Liver (tissue), 9 donors: ENCODE measurements around the gene FGD4. TPM values are rescaled to one million over a fixed set of nuclear protein-coding genes. Genes with fewer than 3 reads are reported as not detected.

Source experiments
- DNase-seq: peaks from one replicate; pipeline ENCODE4 v3.0.0-alpha.2; 2017; ENCODE audit warnings: low spot score
- H3K27ac ChIP-seq, 2 donors: one replicate each; pipeline ENCODE4 v1.7.0; 2013; ENCODE audit warnings: inconsistent platforms in 2 of 2, low read length in 2 of 2, control low read depth in 1 of 2, low read depth in 1 of 2, mild to moderate bottlenecking in 1 of 2
- H3K27me3 ChIP-seq, 4 donors: one replicate each; pipeline versions ENCODE4 v1.6.1 to v1.7.0; 2013; ENCODE audit warnings: low read length in 3 of 4, inconsistent platforms in 1 of 4, mild to moderate bottlenecking in 1 of 4, moderate library complexity in 1 of 4; ENCODE audit not compliant: control insufficient read depth in 4 of 4, insufficient read depth in 4 of 4
- H3K36me3 ChIP-seq, 4 donors: one replicate each; pipeline versions ENCODE4 v1.6.1 to v1.7.0; 2013; ENCODE audit warnings: low read length in 3 of 4, mild to moderate bottlenecking in 3 of 4, low read depth in 1 of 4, moderate library complexity in 1 of 4; ENCODE audit not compliant: control insufficient read depth in 4 of 4, insufficient read depth in 3 of 4
- H3K4me1 ChIP-seq, 4 donors: one replicate each; pipeline versions ENCODE4 v1.6.1 to v1.7.0; 2013; ENCODE audit warnings: low read length in 3 of 4, mild to moderate bottlenecking in 3 of 4, moderate library complexity in 1 of 4; ENCODE audit not compliant: control insufficient read depth in 4 of 4, insufficient read depth in 4 of 4
- H3K4me3 ChIP-seq, 3 donors: one replicate each; pipeline versions ENCODE4 v1.6.1 to v1.7.0; 2013; ENCODE audit warnings: low read length in 3 of 3, control low read depth in 1 of 3, low read depth in 1 of 3, mild to moderate bottlenecking in 1 of 3
- H3K9ac ChIP-seq, 2 donors: one replicate each; pipeline ENCODE4 v1.7.0; 2013; ENCODE audit warnings: low read length in 2 of 2, mild to moderate bottlenecking in 2 of 2, moderate library complexity in 2 of 2, control low read depth in 1 of 2, low read depth in 1 of 2
- H3K9me3 ChIP-seq, 4 donors: one replicate each; pipeline versions ENCODE4 v1.6.1 to v1.7.0; 2013; ENCODE audit warnings: low read length in 3 of 4; ENCODE audit not compliant: control insufficient read depth in 4 of 4
- ATF3 ChIP-seq: IDR thresholded peaks from 2 replicates; pipeline ENCODE4 v1.6.1; 2016; ENCODE audit warnings: antibody characterized with exemption
- EGR1 ChIP-seq, 2 donors: IDR thresholded peaks; 2 replicates each; pipeline ENCODE4 v1.6.1; 2016 to 2018; ENCODE audit warnings: antibody characterized with exemption in 2 of 2, low read depth in 2 of 2
- FOXA1 ChIP-seq: IDR thresholded peaks from 2 replicates; pipeline ENCODE4 v1.6.1; 2016; ENCODE audit warnings: antibody characterized with exemption
- FOXA2 ChIP-seq: IDR thresholded peaks from 2 replicates; pipeline ENCODE4 v1.6.1; 2016; ENCODE audit warnings: antibody characterized with exemption
- GABPA ChIP-seq, 2 donors: IDR thresholded peaks in 1 of 2; conservative IDR thresholded peaks in 1 of 2; 2 replicates each; pipeline ENCODE4 v1.6.1; 2016; ENCODE audit warnings: antibody characterized with exemption in 2 of 2, mild to moderate bottlenecking in 1 of 2, moderate library complexity in 1 of 2
- HNF4A ChIP-seq, 2 donors: conservative IDR thresholded peaks; 2 replicates each; pipeline ENCODE4 v1.6.1; 2016; ENCODE audit warnings: antibody characterized with exemption in 2 of 2, mild to moderate bottlenecking in 2 of 2
- MAX ChIP-seq: IDR thresholded peaks from 2 replicates; pipeline ENCODE4 v1.6.1; 2016; ENCODE audit warnings: antibody characterized with exemption
- NR2F2 ChIP-seq: IDR thresholded peaks from 2 replicates; pipeline ENCODE4 v1.6.1; 2016; ENCODE audit warnings: antibody characterized with exemption
- RAD21 ChIP-seq, 2 donors: IDR thresholded peaks; 2 replicates each; pipeline ENCODE4 v1.6.1; 2016; ENCODE audit warnings: antibody characterized with exemption in 2 of 2, mild to moderate bottlenecking in 2 of 2
- SP1 ChIP-seq: IDR thresholded peaks from 2 replicates; pipeline ENCODE4 v1.6.1; 2018; ENCODE audit warnings: antibody characterized with exemption, mild to moderate bottlenecking
- TAF1 ChIP-seq: conservative IDR thresholded peaks from 2 replicates; pipeline ENCODE4 v1.6.1; 2016; ENCODE audit warnings: antibody characterized with exemption, mild to moderate bottlenecking
- YY1 ChIP-seq: IDR thresholded peaks from 2 replicates; pipeline ENCODE4 v1.6.1; 2016; ENCODE audit warnings: antibody characterized with exemption, mild to moderate bottlenecking
- WGBS: extraction: QIAGEN DNeasy Blood & Tissue Kit; methylation state at CpG from one replicate; pipeline ENCODE4 v1.1.7; 2013; 5-methylcytosine and 5-hydroxymethylcytosine counted together
- polyA plus RNA-seq, 2 donors: library from polyadenylated mRNA; stranded (reverse) in 1 of 2; unstranded in 1 of 2; fragments of 200-250 nt in 1 of 2; fragments of >200 nt in 1 of 2; fragmentation: Nextera tagmentation in 1 of 2; extraction: Ambion mirVana in 1 of 2; gene quantifications; one replicate each; pipeline versions ENCODE4 v1.2.1 to v1.2.3, GENCODE V29; 2013 to 2015
- total RNA-seq, 2 donors: library from RNA; depleted of rRNA; stranded (reverse); fragments of >200 nt; gene quantifications; one replicate each; pipeline ENCODE4 v1.2.3, GENCODE V29; 2014
- TF ChIP-seq, protein P1 (sequence below): IDR thresholded peaks from 2 replicates; pipeline ENCODE4 v1.6.1; 2016; ENCODE audit warnings: antibody characterized with exemption
- donor health status: healthy.
- donor health status: healthy.
- donor health status: healthy.
- donor health status: healthy.
- donor health status: healthy.

The FGD4 gene
- total and polyA plus RNA-seq, 4 donors, result 3.8 to 26.4 (median 9.0) TPM

DNA sequence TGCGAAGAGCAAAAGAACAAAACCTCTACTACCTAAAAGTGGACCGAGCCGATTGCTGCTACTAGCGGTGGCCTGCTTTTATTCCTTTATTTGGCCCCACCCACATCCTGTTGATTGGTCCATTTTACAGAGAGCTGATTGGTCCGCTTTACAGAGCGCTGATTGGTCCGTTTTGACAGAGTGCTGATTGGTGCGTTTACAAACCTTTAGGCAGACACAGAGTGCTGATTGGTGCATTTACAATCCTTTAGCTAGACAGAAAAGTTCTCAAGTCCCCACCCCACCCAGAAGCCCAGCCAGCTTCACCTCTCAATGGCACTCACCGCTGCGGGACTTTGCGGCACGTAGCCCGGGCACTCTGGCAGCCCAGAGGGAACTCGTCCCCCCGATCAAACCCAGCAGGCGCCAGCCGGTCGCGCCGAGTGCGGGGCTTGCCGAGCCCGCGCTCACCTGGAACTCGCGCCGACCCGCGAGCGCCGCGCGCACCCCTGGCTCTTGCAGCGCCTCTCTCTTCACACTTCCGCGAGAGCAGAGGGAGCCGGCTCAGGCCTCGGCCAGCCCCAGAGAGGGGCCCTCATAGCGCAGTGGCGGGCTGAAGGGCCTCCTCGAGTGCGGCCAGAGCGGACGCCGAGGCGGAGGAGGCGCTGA, 8.7 kb upstream of the FGD4 start:
- whole genome bisulfite sequencing, result 34% methylated on average over 47 of the region's 47 CpGs
- Histone ChIP-seq H3K4me1 (no peaks in the 10 kb centered on the region), H3K36me3 (no peaks in the 10 kb centered on the region), H3K27me3 (no peaks in the 10 kb centered on the region), H3K9ac (no peak overlapping the region), H3K27ac (no peak overlapping the region), H3K4me3 (peak overlapping the region in 2 of 3 donors; percentile 46 to 53), H3K9me3 (peaks cover 0 to 6% (median 0%) of the 10 kb centered on the region in 4 donors)
- TF ChIP-seq SP1, result peak; percentile 29
- no peak for TF ChIP-seq ATF3
- no peak for TF ChIP-seq RAD21 (IDR thresholded peaks at IDR 0.05)
- peak; percentile 42 for DNase-seq

- TF ChIP-seq MAX, result no peak
- TF ChIP-seq FOXA2, result no peak
- TF ChIP-seq EGR1 (IDR thresholded peaks at IDR 0.05; ENCODE audit: low read depth in 2 of 2), result no peak
- TF ChIP-seq HNF4A (conservative IDR thresholded peaks at IDR 0.05), result no peak
- no peak for TF ChIP-seq GABPA (IDR thresholded peaks at IDR 0.05 in 1 of 2, conservative IDR thresholded peaks at IDR 0.05 in 1 of 2)
- TF ChIP-seq, protein P1, sequence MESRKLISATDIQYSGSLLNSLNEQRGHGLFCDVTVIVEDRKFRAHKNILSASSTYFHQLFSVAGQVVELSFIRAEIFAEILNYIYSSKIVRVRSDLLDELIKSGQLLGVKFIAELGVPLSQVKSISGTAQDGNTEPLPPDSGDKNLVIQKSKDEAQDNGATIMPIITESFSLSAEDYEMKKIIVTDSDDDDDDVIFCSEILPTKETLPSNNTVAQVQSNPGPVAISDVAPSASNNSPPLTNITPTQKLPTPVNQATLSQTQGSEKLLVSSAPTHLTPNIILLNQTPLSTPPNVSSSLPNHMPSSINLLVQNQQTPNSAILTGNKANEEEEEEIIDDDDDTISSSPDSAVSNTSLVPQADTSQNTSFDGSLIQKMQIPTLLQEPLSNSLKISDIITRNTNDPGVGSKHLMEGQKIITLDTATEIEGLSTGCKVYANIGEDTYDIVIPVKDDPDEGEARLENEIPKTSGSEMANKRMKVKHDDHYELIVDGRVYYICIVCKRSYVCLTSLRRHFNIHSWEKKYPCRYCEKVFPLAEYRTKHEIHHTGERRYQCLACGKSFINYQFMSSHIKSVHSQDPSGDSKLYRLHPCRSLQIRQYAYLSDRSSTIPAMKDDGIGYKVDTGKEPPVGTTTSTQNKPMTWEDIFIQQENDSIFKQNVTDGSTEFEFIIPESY, result no peak
- TF ChIP-seq TAF1, result no peak
- H3K4me1 ChIP-seq, result peaks cover 0 to 12% (median 5%) of the 10 kb centered on the region in 4 donors
- DNase-seq, result no peak
- H3K27me3 ChIP-seq, result no peaks in the 10 kb centered on the region
- H3K36me3 ChIP-seq, result no peaks in the 10 kb centered on the region
- no peak overlapping the region for H3K9ac ChIP-seq
- peaks cover 0 to 6% (median 0%) of the 10 kb centered on the region in 4 donors for H3K9me3 ChIP-seq
- no peak overlapping the region for H3K4me3 ChIP-seq
- H3K27ac ChIP-seq, result no peak overlapping the region
These were observed 4.3 kb upstream of the FGD4 start for GRCh38 chr12:32395026-32395425.

DNA sequence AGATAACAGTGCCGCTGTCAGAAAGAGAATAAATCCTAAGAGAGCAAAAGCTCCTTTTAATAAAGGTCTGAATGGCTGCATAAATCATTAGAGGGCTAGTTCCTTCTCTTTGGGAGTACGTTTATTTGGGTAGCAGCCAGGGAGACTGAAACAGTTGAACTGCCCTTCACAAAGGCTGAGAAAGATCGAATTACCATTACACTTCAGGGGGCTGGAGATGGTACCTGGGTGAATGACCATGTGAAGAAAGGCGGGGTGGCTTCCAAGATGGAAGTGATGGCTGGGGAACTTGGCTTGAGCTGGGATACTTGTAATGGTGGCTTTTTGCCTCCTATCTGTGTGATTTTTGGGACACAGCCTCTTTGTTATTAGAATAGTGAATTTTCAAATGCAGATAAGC, 1.7 kb upstream of the FGD4 start:
- TF ChIP-seq YY1 (no peak), MAX (no peak), RAD21 (IDR thresholded peaks at IDR 0.05) (no peak), NR2F2 (no peak), GABPA (IDR thresholded peaks at IDR 0.05 in 1 of 2, conservative IDR thresholded peaks at IDR 0.05 in 1 of 2) (no peak), HNF4A (conservative IDR thresholded peaks at IDR 0.05) (no peak), EGR1 (IDR thresholded peaks at IDR 0.05; ENCODE audit: low read depth in 2 of 2) (no peak), FOXA1 (no peak)
- WGBS, result 73% methylated on average over 4 of the region's 4 CpGs
- Histone ChIP-seq H3K4me3 (no peak overlapping the region), H3K4me1 (peaks cover 2 to 26% (median 11%) of the 10 kb centered on the region in 4 donors), H3K27me3 (no peaks in the 10 kb centered on the region), H3K9me3 (no peaks in the 10 kb centered on the region), H3K9ac (no peak overlapping the region), H3K36me3 (no peaks in the 10 kb centered on the region), H3K27ac (no peak overlapping the region)
- DNase-seq, result no peak
